ENCODE results near the gene MPZL2. TPM values are rescaled to one million over a fixed set of nuclear protein-coding genes. Genes with fewer than 3 reads are reported as not detected.

The MPZL2 gene
- total RNA-seq, 1 donor from 2014 or later = 53.0 TPM

DNA sequence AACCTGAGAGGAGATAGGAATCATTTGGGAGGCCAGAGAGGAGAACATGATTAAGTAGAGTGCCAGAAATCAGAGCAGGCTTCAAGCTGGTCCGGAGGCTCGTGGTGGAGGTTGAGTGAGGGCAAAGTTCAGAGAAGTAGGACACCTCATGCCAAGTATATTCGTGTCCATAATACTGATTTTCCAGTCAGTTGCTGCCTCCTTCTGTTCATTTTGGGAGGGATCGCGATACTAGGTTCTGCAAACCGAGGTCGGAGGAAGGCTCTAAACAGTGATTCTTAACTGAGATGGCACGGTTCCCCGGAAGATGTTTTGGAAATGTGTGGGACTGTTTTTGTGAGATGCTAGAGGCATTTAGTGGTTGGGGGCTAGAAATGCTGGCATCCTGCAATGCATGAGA, 26.8 kb upstream of the MPZL2 start:
- Histone ChIP-seq H3K27me3 (no peaks in the 10 kb centered on the region), H3K4me1 (no peaks in the 10 kb centered on the region), H3K9me3 (no peaks in the 10 kb centered on the region), H3K27ac (no peak overlapping the region), H3K36me3 (no peaks in the 10 kb centered on the region), H3K4me3 (no peak overlapping the region)
- TF ChIP-seq, protein P1, sequence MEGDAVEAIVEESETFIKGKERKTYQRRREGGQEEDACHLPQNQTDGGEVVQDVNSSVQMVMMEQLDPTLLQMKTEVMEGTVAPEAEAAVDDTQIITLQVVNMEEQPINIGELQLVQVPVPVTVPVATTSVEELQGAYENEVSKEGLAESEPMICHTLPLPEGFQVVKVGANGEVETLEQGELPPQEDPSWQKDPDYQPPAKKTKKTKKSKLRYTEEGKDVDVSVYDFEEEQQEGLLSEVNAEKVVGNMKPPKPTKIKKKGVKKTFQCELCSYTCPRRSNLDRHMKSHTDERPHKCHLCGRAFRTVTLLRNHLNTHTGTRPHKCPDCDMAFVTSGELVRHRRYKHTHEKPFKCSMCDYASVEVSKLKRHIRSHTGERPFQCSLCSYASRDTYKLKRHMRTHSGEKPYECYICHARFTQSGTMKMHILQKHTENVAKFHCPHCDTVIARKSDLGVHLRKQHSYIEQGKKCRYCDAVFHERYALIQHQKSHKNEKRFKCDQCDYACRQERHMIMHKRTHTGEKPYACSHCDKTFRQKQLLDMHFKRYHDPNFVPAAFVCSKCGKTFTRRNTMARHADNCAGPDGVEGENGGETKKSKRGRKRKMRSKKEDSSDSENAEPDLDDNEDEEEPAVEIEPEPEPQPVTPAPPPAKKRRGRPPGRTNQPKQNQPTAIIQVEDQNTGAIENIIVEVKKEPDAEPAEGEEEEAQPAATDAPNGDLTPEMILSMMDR (IDR thresholded peaks at IDR 0.05) = peak in 1 of 3 experiments; percentile 7
- intact Hi-C loops (cut with DNase I) = no loop called here
- DNase-seq (ENCODE audit: low spot score in 2 of 2) = peak in 1 of 2 donors; percentile 64

DNA sequence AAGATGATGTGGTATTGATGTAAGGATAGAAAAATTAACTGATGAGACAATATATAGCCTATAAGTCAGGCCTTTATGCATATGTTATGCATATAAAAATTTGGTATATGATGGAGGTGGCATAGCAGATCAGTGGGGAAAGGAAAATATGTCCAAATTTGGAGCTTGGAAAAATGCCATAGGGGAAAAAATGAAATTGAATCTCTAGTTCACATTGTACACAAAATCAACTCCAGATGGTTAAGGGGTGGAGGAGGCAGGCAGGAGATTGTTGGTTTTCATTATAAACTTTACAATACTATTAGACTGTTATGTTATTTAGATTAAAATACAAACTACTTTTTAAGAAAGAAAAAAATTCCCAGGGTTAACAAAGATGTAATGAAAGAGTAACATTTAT, 25.3 kb upstream of the MPZL2 start:
- no peak overlapping the region for H3K4me3 ChIP-seq
- no peaks in the 10 kb centered on the region for H3K36me3 ChIP-seq
- intact Hi-C loops (cut with DNase I) = no loop called here
- no peak for DNase-seq (ENCODE audit: low spot score in 2 of 2)
- H3K27me3 ChIP-seq = no peaks in the 10 kb centered on the region
- TF ChIP-seq, protein P1 (IDR thresholded peaks at IDR 0.05) = no peak
- H3K9me3 ChIP-seq = no peaks in the 10 kb centered on the region
- no peak overlapping the region for H3K27ac ChIP-seq
- H3K4me1 ChIP-seq = no peaks in the 10 kb centered on the region

DNA sequence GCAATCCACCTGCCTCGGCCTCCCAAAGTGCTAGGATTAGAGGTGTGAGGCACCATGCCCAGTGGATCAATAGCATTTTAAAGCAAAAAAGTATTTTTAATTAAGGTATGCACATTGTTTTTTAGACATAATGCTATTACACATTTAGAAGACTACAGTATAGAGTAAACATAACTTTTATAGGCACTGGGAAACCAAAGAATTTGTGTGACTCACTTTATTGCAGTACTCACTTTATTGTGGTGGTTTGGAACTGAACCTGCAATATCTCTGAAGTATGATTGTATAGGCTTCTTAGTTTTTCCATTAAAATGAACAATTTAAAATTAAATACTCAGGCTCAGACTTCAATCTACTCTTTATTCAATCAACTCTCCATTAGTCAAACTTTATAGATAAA, 22.9 kb upstream of the MPZL2 start:
- H3K27ac ChIP-seq = no peak overlapping the region
- TF ChIP-seq, protein P1 (IDR thresholded peaks at IDR 0.05) = no peak
- DNase-seq (ENCODE audit: low spot score in 2 of 2) = no peak
- no peaks in the 10 kb centered on the region for H3K4me1 ChIP-seq
- H3K9me3 ChIP-seq = no peaks in the 10 kb centered on the region
- H3K27me3 ChIP-seq = no peaks in the 10 kb centered on the region
- intact Hi-C loops (cut with DNase I) = no loop called here
- no peak overlapping the region for H3K4me3 ChIP-seq
- no peaks in the 10 kb centered on the region for H3K36me3 ChIP-seq

DNA sequence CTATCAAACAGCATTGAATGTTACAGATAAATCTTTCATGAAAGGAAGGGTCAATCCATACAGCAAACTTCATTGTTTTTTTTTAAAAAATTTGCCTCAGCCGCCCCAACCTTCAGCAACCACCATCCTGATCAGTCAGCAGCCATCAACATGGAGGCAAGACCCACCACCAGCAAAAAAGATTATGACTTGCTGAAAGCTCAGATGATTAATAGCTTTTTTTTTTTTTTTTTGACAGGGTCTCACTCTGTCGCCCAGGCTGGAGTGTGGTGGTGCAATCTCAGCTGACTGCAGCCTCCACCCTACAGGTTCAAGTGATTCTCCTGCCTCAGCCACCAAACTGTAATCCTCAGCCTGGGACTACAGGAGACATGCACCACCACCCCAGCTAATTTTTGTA, 22.4 kb upstream of the MPZL2 start:
- TF ChIP-seq, protein P1 (IDR thresholded peaks at IDR 0.05) = no peak
- no peaks in the 10 kb centered on the region for H3K27me3 ChIP-seq
- H3K4me3 ChIP-seq = no peak overlapping the region
- H3K9me3 ChIP-seq = no peaks in the 10 kb centered on the region
- H3K27ac ChIP-seq = no peak overlapping the region
- intact Hi-C loops (cut with DNase I) = no loop called here
- DNase-seq (ENCODE audit: low spot score in 2 of 2) = no peak
- no peaks in the 10 kb centered on the region for H3K36me3 ChIP-seq
- H3K4me1 ChIP-seq = no peaks in the 10 kb centered on the region

DNA sequence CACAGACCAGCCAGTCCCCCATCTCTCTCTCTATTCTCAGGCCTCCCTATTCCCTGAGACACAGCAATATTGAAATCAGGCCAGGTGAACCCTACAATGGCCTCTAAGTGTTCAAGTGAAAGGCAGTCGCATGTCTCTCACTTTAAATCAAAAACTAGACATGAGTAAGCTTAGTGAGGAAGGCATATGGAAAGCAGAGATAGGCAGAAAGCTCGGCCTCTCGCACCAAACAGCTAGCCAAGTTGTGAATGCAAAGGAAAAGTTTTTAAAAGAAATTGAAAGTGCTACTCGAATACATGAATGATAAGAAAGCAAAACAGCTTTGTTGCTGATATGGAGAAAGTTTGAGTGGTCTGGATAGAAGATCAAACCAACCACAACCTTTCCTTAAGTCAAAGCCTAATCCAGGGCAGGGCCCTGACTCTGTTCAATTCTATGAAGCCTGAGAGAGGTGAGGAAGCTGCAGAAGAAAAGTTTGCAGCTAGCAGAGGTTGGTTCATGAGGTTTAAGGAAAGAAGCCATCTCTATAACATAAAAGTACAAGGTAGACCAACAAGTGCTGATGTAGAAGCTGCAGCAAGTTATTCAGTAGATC, 19.8 kb upstream of the MPZL2 start:
- Histone ChIP-seq H3K4me1 (no peaks in the 10 kb centered on the region), H3K27ac (no peak overlapping the region), H3K9me3 (no peaks in the 10 kb centered on the region), H3K36me3 (no peaks in the 10 kb centered on the region), H3K4me3 (no peak overlapping the region), H3K27me3 (no peaks in the 10 kb centered on the region)
- intact Hi-C loops (cut with DNase I) = no loop called here
- DNase-seq (ENCODE audit: low spot score in 2 of 2) = no peak
- TF ChIP-seq, protein P1 (IDR thresholded peaks at IDR 0.05) = no peak
